ENCODE data around the gene CTNNA3. TPM values are rescaled to one million over a fixed set of nuclear protein-coding genes. Genes with fewer than 3 reads are reported as not detected.

The CTNNA3 gene
- total RNA-seq, 1 experiment from 2014 or later = 0.02 TPM

DNA sequence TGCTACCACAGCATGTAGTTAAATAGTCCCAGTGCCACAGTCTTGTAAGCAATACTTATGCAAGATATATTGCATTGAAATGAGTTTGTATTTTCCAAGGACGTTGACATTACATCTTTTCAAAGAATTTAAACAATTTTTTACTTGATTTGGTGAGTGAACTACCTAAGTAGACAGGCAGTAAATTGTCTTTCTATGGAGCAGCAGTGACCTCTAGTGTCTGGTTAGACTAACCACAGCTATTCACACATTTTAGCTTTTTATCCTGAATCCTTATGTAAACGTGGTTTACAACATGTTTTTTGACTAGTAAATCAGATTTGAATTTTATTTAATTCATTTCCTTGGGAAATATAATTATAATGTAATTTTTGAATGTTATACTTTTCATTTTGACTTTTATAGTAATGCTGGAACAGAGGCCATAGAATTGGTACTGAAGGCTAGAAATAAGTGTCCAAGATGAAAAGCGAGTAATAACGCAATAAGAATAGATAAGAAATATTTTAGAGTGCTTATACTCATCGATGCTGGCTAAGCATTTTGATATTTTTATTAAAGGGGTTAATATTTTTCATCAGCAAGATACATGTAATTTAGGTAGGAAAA is 764.6 kb downstream of the CTNNA3 start:
- Mint-ChIP-seq H3K4me3 (ENCODE audit: unreplicated experiment) (no peak overlapping the region), H3K9me3 (ENCODE audit: unreplicated experiment) (no peaks in the 10 kb centered on the region), H3K27ac (ENCODE audit: low read depth, unreplicated experiment) (no peak overlapping the region), H3K36me3 (ENCODE audit: insufficient read depth, unreplicated experiment) (no peaks in the 10 kb centered on the region), H3K27me3 (ENCODE audit: insufficient read depth, unreplicated experiment) (peaks cover 52% of the 10 kb centered on the region), H3K4me1 (ENCODE audit: insufficient read depth, unreplicated experiment) (no peaks in the 10 kb centered on the region)
- CTCF ChIA-PET = interaction anchor here (0.5 to 3.2 kb wide), 6 partner anchors 63 to 1933 kb away, joined by 3 to 12 read pairs (median 4); no protein-coding TSS in a partner anchor
- TF ChIP-seq, protein P1, sequence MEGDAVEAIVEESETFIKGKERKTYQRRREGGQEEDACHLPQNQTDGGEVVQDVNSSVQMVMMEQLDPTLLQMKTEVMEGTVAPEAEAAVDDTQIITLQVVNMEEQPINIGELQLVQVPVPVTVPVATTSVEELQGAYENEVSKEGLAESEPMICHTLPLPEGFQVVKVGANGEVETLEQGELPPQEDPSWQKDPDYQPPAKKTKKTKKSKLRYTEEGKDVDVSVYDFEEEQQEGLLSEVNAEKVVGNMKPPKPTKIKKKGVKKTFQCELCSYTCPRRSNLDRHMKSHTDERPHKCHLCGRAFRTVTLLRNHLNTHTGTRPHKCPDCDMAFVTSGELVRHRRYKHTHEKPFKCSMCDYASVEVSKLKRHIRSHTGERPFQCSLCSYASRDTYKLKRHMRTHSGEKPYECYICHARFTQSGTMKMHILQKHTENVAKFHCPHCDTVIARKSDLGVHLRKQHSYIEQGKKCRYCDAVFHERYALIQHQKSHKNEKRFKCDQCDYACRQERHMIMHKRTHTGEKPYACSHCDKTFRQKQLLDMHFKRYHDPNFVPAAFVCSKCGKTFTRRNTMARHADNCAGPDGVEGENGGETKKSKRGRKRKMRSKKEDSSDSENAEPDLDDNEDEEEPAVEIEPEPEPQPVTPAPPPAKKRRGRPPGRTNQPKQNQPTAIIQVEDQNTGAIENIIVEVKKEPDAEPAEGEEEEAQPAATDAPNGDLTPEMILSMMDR (IDR thresholded peaks at IDR 0.05; ENCODE audit: unreplicated experiment) = peak; percentile 86
- peak; percentile 72 for DNase-seq (ENCODE audit: unreplicated experiment)
- POLR2A ChIA-PET = interaction anchor here (0.6 to 1.5 kb wide), 2 partner anchors 779 to 1955 kb away, joined by 3 read pairs; no protein-coding TSS in a partner anchor
- intact Hi-C loops (cut with micrococcal nuclease) = loop anchor here (2.0 to 5.0 kb wide), 4 partner anchors 304 to 1954 kb away; no protein-coding TSS in a partner anchor
- BruUV-seq (replicated peaks) = no TSS peak

DNA sequence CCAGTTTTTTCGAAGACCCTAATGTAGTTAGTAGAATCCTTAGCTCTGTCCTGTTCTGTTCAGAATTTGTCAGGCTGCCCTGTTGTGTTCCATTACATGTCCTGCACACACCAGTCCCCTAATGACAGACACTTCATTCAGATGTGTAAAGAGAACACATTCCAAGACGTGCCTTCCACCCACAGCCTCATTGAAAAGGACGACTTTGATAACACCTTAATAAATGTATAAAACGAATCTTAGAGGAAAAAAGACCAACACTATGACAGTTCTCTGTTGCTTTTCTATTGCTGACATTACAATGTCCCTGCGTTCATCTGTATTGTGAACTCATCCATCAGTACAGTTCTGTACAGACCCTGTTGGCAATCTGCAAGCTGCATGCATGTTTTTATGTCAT is 766.6 kb downstream of the CTNNA3 start:
- Mint-ChIP-seq H3K9me3 (ENCODE audit: unreplicated experiment) (no peaks in the 10 kb centered on the region), H3K27me3 (ENCODE audit: insufficient read depth, unreplicated experiment) (peaks cover 45% of the 10 kb centered on the region), H3K27ac (ENCODE audit: low read depth, unreplicated experiment) (no peak overlapping the region), H3K36me3 (ENCODE audit: insufficient read depth, unreplicated experiment) (no peaks in the 10 kb centered on the region), H3K4me1 (ENCODE audit: insufficient read depth, unreplicated experiment) (peaks cover 6% of the 10 kb centered on the region), H3K4me3 (ENCODE audit: unreplicated experiment) (no peak overlapping the region)
- no TSS peak for BruUV-seq (replicated peaks)
- TF ChIP-seq, protein P1 (IDR thresholded peaks at IDR 0.05; ENCODE audit: unreplicated experiment) = no peak
- ChIA-PET POLR2A (interaction anchor here (0.6 kb wide), 1 partner anchor 56 kb away, joined by 3 read pairs; no protein-coding TSS in a partner anchor), CTCF (interaction anchor here (0.6 to 1.6 kb wide), 4 partner anchors 10 to 857 kb away, joined by 3 to 7 read pairs (median 3); no protein-coding TSS in a partner anchor)
- DNase-seq (ENCODE audit: unreplicated experiment) = no peak
- intact Hi-C loops (cut with micrococcal nuclease) = no loop called here

DNA sequence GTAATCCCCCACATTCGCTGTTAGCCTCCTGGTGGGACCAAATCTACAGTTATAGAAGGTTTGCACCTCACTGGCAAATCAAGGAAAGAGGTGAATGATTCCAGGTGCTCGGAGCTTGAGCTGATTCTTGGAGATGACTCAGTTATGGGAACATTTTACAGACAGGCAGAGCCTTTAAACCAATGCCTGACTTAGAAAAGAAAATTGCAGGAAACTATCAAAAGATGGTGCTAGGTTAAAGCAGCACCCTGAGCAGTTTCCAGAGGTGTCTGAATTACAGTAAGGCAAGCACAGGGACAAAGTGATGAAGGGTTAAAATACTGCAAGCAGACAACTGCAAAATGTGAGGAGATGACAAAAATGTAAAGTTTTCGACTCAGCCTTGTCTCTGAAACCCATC is 767.2 kb downstream of the CTNNA3 start:
- H3K27me3 Mint-ChIP-seq (ENCODE audit: insufficient read depth, unreplicated experiment) = peaks cover 39% of the 10 kb centered on the region
- POLR2A ChIA-PET = interaction anchor here (0.6 kb wide), 1 partner anchor 56 kb away, joined by 3 read pairs; no protein-coding TSS in a partner anchor
- H3K27ac Mint-ChIP-seq (ENCODE audit: low read depth, unreplicated experiment) = no peak overlapping the region
- no peak overlapping the region for H3K4me3 Mint-ChIP-seq (ENCODE audit: unreplicated experiment)
- CTCF ChIA-PET = interaction anchor here (0.6 to 1.4 kb wide), 5 partner anchors 95 to 858 kb away, joined by 3 to 7 read pairs (median 3); no protein-coding TSS in a partner anchor
- TF ChIP-seq, protein P1 (IDR thresholded peaks at IDR 0.05; ENCODE audit: unreplicated experiment) = no peak
- no peaks in the 10 kb centered on the region for H3K36me3 Mint-ChIP-seq (ENCODE audit: insufficient read depth, unreplicated experiment)
- BruUV-seq (replicated peaks) = no TSS peak
- DNase-seq (ENCODE audit: unreplicated experiment) = no peak
- peaks cover 6% of the 10 kb centered on the region for H3K4me1 Mint-ChIP-seq (ENCODE audit: insufficient read depth, unreplicated experiment)
- H3K9me3 Mint-ChIP-seq (ENCODE audit: unreplicated experiment) = no peaks in the 10 kb centered on the region
- intact Hi-C loops (cut with micrococcal nuclease) = no loop called here

DNA sequence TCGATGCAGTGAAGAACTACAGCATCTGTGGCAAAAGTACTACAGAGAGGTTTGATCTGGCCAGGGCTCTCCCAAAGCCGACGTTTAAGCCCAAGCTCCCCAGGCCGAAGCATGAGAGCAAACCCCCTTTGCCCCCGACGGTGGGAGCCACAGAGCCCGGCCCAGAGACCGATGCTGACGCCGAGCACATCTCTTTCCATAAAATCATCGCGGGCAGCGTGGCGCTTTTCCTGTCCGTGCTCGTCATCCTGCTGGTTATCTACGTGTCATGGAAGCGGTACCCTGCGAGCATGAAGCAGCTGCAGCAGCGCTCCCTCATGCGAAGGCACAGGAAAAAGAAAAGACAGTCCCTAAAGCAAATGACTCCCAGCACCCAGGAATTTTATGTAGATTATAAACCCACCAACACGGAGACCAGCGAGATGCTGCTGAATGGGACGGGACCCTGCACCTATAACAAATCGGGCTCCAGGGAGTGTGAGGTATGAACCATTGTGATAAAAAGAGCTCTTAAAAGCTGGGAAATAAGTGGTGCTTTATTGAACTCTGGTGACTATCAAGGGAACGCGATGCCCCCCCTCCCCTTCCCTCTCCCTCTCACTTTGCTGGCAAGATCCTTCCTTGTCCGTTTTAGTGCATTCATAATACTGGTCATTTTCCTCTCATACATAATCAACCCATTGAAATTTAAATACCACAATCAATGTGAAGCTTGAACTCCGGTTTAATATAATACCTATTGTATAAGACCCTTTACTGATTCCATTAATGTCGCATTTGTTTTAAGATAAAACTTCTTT is 767.8 kb downstream of the CTNNA3 start:
- peaks cover 6% of the 10 kb centered on the region for H3K4me1 Mint-ChIP-seq (ENCODE audit: insufficient read depth, unreplicated experiment)
- TF ChIP-seq, protein P1 (IDR thresholded peaks at IDR 0.05; ENCODE audit: unreplicated experiment) = no peak
- no peak for DNase-seq (ENCODE audit: unreplicated experiment)
- H3K9me3 Mint-ChIP-seq (ENCODE audit: unreplicated experiment) = no peaks in the 10 kb centered on the region
- POLR2A ChIA-PET = interaction anchor here (1.0 kb wide), 1 partner anchor 11 kb away, joined by 5 read pairs; no protein-coding TSS in a partner anchor
- no peak overlapping the region for H3K27ac Mint-ChIP-seq (ENCODE audit: low read depth, unreplicated experiment)
- H3K36me3 Mint-ChIP-seq (ENCODE audit: insufficient read depth, unreplicated experiment) = no peaks in the 10 kb centered on the region
- peaks cover 33% of the 10 kb centered on the region for H3K27me3 Mint-ChIP-seq (ENCODE audit: insufficient read depth, unreplicated experiment)
- CTCF ChIA-PET = interaction anchor here (0.5 to 1.4 kb wide), 6 partner anchors 12 to 749 kb away, joined by 3 to 4 read pairs (median 3); no protein-coding TSS in a partner anchor
- no peak overlapping the region for H3K4me3 Mint-ChIP-seq (ENCODE audit: unreplicated experiment)
- BruUV-seq (replicated peaks) = no TSS peak
- intact Hi-C loops (cut with micrococcal nuclease) = no loop called here
